ENCODE measurements around the gene TSHZ1.

Gene TSHZ1, protein sequence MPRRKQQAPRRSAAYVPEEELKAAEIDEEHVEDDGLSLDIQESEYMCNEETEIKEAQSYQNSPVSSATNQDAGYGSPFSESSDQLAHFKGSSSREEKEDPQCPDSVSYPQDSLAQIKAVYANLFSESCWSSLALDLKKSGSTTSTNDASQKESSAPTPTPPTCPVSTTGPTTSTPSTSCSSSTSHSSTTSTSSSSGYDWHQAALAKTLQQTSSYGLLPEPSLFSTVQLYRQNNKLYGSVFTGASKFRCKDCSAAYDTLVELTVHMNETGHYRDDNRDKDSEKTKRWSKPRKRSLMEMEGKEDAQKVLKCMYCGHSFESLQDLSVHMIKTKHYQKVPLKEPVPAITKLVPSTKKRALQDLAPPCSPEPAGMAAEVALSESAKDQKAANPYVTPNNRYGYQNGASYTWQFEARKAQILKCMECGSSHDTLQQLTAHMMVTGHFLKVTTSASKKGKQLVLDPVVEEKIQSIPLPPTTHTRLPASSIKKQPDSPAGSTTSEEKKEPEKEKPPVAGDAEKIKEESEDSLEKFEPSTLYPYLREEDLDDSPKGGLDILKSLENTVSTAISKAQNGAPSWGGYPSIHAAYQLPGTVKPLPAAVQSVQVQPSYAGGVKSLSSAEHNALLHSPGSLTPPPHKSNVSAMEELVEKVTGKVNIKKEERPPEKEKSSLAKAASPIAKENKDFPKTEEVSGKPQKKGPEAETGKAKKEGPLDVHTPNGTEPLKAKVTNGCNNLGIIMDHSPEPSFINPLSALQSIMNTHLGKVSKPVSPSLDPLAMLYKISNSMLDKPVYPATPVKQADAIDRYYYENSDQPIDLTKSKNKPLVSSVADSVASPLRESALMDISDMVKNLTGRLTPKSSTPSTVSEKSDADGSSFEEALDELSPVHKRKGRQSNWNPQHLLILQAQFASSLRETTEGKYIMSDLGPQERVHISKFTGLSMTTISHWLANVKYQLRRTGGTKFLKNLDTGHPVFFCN (N-terminal part only)

DNA sequence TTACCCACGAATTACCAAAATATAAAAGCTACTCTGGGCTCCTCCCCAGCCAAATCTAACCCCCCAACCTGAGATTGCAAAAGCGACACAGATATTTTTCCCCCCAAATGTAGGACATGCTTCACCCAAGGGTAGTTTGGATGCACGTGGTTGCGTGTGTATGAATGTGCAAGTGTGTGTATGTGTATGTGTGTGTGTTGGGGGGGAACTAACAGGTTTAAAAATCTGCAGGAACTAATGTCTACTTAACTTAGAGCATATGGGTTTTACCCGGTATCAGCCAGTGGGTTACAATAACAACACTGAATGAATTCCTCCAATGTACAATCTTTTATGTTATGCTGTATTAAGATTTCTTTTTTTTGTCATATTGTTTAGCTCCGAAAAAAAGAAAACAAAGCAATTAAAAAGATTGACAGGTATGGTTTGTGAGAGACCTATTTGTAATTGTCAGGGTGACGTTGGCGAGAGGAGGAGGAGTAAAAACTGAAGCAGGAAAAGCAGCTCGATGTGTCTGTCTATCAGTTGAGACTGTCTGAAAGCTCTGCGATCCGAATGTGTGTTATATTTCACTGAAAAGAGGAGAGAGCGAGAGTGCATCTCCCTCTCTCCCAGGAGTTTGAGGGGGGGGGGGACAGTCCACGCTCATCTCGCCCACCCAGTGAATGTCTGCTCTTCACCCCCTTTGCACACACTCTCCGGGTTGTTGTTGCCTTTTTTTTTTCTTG is at the start of gene TSHZ1:
Gene TSHZ1, plus strand, starts transcription at position 524 of the 728 bp plus-strand sequence. CDS start 1,080 bp downstream, outside the sequence.
- DNase-seq (ENCODE audit: low read depth), result peak; percentile 49

DNA sequence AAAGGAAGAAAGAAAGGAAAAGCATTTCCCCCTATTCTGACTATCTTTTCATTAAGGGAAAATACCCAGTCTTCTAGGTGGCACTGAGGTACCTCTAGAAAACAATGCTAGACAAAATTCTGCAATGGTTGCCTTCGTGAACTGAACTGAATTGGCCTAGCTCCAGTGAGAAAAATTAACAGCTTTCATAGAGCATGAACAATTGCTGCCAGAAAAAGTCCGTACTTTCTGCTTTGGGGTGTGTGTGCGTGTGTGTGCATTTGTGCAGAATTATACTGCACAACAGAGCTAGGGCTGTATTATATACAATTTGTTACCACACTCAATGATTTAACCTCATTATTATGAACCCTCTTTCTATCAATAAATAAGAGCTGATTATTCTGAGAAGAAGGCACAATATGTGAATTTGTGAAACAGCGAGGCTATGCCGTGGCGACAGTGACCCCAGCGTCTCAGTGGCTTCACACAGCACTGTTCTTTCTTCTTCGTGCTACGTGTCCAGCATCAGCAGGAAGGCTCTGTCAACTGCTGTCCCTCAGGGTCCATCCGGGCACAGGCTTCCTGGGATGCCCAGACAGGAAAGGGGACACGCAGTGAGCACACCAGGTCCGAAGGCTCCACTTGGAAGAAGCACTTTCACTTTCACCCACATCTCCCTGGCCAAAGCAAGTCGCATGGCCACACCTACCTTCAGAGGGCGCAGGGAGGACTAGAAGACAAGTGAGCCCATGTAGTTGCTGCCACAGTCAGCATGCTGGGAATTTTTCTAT is 49.2 kb upstream of the TSHZ1 start:
- peak; percentile 4 for DNase-seq (ENCODE audit: low read depth)

DNA sequence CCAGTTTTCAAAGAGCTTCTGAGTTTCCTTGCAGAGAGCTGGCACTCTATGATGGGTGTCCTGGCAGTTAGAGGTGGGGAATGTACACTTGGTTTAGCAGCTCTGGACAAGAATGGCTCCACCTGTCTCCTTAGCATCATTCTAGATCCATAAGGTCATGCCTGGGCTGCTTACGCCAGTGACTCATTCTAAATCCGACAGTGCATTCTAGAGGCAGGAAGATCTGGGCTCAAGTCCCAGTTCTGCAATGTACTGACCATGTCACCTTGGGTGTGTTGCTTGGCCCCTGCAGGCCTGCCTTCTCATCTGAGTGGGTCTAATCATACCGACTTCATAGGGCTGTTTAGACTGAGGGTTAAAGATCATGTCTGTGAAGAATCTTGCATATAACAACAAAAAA is 48.1 kb upstream of the TSHZ1 start:
- DNase-seq (ENCODE audit: low read depth), result no peak

DNA sequence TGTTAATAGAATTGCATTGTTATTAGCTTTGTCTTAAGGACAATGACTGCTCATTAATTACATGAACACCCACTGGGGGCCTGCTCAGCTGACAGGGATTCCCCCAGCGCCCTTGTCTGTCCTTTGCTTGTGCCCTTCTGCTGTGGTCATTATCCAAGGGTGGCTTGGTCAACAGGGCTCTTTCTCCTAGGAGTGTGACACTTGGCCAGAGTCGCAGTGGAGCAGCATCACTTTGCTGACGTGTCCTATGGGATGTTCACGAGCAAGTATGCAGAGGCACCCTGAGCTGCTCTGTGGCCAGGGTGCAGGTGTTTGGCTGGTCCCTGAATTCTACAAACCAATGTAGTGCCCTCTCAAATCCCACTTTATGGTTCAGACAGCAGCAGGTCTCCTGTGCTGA is 47.6 kb upstream of the TSHZ1 start:
- DNase-seq (ENCODE audit: low read depth), result no peak

DNA sequence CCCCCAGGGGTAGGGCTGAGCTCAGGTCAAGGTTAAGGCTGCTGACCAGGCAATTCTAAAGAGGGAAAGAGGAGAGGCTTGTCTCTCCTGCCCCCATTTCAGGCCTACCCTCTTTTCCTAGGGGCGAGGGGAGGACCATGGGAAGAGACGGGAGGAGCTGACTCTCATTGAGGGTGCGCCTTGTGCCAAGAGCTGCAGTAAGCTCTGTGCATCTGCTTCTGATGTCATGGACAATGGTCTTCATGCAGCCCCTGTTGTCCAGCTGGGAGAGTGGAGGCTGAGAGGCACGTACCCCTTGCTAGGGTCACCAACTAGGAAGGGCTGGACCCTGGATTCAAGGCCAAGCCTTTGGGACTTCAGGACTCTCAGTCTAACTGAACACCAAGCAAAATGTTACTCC is 46.9 kb upstream of the TSHZ1 start:
- DNase-seq (ENCODE audit: low read depth), result no peak

DNA sequence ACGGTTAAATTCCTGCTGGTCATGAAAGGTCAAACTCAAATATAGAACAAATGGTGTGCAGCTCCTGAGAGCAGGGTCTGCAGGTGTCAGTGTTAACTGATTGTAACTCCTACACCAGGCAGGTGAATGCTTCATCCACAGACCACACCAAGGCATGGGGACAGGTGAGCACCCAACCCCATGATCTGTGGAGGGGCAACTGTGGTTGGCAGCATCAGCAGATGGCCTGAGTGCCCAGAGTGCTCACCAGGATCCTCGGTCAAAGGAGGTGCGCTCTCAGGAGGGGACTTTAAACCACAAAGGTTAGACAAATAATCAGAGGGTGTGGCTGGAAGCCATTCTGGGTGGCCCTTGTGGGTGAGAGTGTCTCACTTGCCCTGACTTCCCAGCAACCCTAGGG is 46.1 kb upstream of the TSHZ1 start:
- DNase-seq (ENCODE audit: low read depth), result no peak

DNA sequence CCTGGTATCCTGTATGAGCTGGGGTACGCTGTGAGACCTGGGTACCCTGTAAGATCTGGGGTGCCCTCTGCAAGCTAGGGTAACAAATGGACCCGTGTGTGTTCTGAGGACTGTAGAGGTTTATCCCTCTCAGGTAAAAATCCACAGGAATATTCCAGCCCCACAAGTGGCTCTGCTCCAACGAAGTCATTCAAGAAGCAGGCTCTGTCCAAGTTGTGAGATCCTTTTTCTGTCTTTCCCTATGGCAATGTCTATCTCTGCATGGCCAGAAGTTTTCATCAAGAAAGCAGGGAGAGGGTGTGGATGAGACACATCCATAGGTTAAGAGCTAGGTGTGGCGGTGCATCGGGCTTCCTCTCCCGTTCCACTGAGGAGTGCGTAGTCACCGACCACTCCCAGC is 44.7 kb upstream of the TSHZ1 start:
- no peak for DNase-seq (ENCODE audit: low read depth)

DNA sequence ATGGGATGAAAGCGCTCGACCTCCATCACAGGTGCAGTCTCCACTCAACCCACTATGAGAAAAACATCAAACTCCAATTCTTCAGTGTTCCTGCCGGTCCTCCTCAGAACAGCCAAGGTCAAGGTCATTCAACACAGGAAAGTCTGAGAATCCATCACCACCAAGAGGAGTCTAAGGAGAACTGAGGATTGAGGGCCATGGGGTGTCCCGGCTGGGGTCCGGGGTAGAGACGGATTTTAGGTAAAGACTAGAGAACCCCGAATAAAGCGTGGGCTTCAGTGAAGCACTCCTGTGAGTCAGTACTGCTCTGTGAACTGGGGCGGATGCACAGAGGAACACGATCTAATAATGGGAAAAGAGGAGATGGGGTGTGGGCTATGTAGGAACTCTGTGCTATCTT is 43.5 kb upstream of the TSHZ1 start:
- no peak for DNase-seq (ENCODE audit: low read depth)

DNA sequence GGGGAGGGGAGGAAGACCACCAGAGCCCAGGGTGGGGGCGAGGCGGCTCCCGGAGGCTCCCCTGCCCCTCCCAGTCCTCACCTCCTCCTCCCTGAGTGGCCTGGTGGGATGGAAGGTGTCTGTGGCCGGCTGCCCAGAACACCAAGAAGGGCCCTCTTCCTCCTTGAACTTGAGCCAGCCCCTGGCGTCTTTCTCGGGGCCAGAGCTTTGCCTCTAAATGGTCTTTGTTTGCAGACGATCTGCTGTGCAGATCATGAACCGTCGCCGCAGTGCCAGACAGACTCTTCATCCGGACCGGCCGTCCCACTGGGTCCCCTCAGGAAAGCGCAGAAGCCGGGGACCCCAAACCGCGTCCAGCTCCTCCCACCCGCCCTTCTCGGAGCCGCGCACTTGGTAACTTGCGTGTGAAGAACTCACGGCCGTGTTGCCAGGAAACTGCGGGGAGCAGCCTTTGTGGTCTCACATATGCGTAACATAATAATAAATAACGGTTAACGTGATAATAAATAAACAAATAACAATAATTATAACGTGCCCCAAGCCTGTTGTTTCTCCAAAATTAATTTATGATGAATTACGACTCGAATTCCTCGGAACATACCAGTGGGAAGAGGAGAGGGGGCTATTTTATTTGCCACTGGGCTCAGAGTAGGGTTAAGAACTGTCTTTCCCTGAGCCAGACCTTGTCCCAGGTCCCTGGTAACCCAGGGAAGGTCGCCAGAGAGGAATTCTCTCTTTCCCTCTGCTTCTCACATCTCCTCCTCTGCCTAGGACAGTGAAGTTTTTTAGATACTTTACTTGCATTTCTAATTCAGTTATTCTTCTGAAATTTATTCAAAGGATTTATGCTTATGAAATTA is 42.6 kb upstream of the TSHZ1 start:
- DNase-seq (ENCODE audit: low read depth), result no peak

DNA sequence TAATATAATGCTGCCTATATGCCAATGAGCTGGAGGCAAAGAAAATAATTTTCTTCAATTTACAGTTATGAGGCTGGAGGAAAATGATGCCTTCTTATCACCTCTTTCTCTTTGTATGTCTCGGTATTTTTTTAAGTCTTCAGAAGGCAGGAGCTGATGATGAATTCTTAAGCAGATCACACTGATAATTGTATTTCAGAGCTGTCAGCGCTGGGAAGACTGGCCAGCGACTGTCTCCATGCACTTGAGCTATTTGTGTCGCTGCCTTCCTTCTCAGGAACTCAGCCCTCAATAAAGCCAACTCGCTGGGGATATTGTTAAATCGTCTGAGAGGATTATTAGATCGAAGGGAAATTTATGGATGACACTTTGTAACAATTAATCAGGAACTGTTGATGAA is 42.0 kb upstream of the TSHZ1 start:
- DNase-seq (ENCODE audit: low read depth), result no peak

DNA sequence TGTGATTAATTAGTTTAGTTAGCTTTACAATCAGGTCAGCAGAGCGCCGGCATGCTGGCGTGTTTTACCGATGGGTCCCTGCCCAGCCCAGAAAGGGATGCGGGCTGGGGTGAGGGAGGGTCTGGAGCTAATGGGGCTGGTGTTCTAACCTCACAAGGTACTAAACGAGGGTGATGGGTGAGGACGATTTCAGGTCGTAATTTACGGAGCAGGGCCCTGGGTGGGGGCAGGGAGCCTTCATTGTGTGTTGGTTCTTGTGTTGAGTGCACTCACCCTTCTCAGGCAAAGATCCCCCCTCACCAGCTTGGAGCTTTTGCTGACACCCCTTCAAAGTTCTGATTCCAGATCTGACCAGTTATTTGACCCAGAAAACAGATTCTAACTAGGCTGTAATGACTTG is 41.2 kb upstream of the TSHZ1 start:
- no peak for DNase-seq (ENCODE audit: low read depth)

DNA sequence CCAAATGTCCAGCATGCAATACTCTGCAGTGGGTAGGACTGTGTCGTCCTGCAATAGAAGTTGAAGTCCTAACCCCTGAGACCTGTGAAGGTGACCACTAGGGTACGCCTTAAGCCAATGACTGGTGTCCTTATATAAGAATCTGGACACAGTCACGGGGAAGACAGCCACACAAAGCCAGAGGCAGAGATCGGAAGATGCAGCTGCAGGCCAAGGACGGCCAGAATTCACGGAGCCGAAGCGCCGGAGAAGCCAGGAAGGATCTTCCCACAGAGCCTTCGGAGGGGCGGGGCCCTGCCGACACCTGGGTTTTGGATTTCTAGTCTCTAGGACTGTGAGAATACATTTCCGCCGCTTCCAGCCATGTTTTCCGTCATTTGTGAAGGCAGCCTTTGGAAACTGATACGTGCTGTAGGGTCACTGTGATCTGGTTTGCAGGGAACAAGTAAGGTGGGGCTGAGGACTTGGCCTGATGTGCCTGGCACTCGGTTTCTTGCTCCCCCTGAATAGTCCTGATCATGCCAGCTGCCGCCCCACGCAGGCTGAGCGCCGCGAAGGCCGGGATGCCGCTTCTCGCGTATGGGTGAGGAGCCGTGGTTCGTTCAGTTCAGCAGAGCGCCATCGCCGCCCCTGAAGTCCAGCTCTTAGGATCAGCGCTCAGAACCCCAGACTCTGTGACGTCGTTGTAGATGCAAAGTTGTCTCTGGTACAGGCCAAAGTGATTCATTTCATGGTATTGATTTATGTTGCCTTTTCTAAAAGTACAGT is 40.4 kb upstream of the TSHZ1 start:
- no peak for DNase-seq (ENCODE audit: low read depth)

DNA sequence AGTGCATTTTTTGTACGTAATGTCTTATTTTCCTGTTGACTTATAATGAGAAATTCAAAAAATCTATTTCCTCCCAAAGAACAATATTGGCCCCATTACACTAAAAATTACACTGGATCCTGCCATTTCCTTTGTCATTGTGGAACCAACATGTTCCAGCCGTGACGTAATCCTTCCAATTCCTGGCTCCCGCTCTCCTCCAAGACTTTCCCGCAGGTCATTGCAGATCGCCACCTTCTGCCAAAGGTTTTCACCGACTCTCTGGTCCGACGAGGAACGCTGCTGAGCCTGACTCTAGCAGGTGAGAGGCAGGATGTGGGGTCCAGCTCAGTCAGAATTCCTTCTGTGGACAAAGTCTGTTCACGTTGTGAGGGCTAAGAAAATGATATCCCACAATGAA is 39.7 kb upstream of the TSHZ1 start:
- no peak for DNase-seq (ENCODE audit: low read depth)

DNA sequence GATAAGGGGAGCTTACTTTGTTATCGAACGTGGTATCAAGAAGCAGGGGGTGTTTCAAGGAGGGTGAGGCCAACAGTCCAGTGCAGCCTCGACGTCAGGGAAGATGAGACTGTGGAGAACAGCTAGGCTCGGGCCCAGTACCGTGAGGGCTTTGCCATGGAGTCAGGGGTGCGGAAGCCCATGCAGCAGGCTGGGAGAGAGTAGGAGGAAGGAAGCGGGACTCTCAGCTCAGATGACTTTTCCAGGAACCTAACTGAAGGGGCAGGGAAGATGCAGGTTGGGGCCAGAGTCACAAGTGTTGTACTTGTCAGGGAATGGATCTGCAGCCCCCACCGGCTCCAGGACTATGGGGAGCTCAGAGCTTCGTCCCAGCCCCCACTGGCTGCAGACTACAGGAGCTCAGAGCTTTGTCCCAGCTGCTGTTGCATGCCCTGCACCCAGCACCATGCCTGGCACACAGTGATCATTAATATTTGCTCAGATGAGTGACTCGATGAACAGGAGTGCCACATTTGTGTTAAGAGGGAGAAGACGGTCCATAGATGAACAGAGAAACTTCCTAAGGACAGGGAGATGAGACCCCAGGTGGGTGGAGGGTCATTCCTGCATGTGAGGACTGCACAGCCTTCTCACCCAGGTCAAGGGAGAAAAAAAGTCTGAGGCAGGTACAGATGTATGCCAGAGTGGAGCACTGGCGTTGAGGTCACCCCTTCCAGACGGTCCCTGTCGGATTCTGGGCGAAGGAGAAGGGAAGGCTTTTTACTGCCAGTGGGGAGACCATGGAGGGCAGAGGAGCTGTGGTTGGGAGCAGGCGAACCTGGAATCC is 38.1 kb upstream of the TSHZ1 start:
- DNase-seq (ENCODE audit: low read depth), result no peak

DNA sequence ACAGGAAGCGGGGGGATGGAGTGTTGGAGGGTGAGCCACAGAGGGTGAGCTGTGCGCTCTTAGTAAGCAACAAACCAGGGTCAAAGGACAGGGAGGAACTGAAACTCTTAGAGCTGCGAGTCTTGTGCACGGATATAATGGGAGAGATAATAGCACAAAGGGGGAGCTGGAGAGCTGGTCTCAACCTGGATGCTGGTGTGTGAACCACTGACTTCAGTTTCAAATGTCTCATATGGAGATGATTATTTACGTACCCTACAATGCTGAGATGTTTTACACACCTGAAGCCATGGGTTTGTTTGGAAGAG is 37.5 kb upstream of the TSHZ1 start:
- DNase-seq (ENCODE audit: low read depth), result no peak

DNA sequence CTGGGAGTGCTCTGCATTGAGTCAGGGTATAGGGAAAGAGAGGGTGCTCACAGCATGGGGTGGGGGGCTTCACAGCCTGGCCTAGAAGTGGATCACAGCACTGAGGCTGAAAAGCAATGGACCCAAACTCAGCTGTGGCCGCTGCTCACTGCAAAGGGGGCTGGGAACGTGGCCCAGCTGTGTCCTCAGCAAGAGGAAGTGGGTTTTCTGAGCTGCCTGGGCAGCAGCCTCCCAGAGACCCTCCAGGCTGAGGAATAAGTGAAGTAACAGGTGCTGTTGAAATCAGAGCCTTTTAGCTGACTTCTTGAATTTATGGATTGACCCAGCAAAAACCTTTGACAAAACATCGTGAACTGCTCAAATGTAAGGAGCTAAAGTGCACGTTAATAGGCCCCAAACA is 36.9 kb upstream of the TSHZ1 start:
- no peak for DNase-seq (ENCODE audit: low read depth)

DNA sequence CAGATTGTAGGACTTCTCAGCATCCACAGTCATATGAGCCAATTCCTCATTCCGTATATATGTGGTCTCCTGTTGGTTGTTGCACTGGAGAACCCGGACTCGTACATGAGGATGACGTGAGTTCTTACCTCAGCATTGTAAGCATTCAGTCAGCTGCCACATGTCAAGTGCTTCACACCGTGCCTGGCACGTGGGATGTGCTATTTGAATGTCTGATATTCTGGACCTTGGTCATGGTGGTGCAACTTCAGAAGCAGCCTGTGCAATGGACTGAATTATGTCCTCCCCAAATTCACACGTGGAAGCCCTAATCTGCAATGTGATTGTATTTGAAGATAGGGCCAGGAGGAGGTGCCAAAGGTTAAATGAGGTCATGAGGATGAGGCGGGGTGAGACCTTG is 33.7 kb upstream of the TSHZ1 start:
- DNase-seq (ENCODE audit: low read depth), result no peak

DNA sequence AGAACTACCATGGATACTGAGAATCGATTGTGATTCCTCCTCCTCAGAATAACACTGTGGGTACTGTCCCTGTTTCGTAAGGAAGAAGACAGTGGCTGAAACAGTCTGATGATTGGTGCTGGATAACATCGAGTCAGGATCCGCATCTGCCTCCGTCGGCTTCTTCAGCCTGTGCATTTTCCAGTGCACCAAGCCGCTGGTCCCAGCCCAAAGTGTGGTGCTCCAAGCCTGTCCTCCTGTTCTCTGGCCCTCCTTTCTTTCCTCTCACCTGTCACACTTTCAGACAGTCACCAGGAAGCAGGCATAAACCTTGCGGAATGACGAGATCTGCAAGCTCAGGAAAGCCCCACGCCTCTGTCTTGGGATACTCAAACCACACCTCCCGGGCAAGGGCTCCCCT is 32.2 kb upstream of the TSHZ1 start:
- DNase-seq (ENCODE audit: low read depth), result no peak
